AG09319 (cell line): ENCODE measurements around the gene SIRT4.

ENCODE experiments used
- DNase-seq: peaks from one replicate; pipeline ENCODE4 v3.0.0-alpha.2; 2010; ENCODE audit warnings: low read depth; ENCODE audit errors: extremely low read depth
- TF ChIP-seq, protein P1 (sequence below): IDR thresholded peaks from 2 replicates; pipeline ENCODE4 v1.5.1; 2011; ENCODE audit warnings: low read depth, mild to moderate bottlenecking, inconsistent platforms, low read length, moderate library complexity

The SIRT4 gene

DNA sequence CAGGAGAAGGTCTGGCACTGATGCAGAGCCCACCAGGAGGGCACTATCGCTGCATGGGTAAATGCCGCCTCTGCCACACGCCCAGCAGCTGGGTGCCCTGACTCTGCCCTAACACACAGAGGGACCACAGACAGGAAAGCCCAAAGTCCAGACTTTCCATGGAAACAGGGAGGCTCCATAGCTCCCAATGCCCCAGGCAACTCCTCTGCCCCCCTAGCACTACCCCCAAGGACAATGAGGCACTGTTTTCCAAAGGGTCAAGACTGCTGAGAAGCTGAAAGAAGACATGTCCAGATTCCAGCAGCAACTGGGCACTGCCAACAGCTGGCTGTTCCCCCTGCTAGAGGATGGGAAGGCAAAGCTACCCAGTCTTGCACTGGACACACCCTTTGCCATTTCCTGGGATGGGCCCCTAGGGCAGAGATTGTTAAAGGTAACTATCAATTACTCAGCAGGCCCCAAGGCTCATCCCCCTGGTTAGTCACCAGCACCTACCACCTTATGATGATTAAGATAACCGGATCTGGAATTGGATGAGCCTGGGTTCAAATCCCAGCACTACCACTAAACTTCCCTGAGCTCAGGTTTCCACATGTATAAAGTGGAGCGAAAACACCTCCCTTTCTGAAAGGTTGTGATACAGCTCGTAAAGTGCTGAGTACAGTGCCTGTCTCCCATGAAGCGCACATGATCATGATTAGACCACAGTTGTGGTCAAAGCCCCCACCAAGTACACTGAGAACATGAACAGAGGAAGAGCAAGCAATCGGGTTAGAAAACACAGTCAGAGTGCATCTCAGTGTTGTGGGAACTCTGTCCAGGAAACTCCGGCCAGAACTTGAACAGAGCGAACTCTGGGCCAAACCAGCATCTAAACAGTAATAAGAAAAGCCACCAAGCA lies 39.9 kb upstream of the SIRT4 start:
- DNase-seq: no peak
- TF ChIP-seq, protein P1, sequence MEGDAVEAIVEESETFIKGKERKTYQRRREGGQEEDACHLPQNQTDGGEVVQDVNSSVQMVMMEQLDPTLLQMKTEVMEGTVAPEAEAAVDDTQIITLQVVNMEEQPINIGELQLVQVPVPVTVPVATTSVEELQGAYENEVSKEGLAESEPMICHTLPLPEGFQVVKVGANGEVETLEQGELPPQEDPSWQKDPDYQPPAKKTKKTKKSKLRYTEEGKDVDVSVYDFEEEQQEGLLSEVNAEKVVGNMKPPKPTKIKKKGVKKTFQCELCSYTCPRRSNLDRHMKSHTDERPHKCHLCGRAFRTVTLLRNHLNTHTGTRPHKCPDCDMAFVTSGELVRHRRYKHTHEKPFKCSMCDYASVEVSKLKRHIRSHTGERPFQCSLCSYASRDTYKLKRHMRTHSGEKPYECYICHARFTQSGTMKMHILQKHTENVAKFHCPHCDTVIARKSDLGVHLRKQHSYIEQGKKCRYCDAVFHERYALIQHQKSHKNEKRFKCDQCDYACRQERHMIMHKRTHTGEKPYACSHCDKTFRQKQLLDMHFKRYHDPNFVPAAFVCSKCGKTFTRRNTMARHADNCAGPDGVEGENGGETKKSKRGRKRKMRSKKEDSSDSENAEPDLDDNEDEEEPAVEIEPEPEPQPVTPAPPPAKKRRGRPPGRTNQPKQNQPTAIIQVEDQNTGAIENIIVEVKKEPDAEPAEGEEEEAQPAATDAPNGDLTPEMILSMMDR: no peak

DNA sequence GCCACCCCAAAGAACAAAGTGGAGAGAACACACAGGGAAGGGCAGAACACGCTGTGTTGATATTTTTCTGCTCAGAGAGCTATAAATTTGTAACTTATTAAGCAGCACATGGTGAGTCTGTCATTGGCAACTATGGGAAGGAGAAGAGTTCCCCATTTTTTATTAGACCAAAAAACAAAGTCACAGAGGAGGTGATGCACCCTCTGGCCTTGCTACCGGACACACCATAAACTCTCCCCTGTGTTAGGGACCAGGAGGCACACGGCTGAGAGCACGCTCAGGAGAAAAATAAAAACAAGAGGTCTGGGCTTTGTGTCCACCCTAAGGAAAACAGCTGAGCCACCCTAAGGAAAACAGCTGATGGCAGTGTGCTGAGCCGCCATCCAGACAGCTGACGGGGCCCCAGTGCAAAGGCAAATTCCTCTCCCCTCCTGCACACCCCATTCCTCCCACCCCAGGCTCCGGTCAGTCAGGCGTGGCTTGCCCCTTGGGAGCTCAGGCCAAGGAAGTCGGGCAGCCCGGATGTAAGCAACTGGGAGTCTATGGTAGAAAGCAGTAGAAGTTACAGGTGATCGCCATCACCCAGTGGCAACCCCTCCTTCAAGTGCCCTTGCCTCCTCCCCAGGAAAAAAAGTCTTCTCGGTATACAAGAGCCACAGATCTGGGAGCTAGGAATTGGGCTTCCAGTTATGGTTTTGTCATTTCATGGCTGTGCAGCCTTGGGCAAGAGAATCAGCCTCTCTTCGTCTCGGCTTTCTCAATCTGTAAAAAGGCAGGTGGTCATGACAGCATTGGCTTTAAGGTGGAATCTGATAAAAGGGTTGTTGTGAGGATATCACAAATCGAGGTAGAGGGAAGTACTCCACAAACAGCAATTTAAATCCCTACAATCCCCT lies 39.0 kb upstream of the SIRT4 start:
- DNase-seq: no peak
- TF ChIP-seq, protein P1: no peak

DNA sequence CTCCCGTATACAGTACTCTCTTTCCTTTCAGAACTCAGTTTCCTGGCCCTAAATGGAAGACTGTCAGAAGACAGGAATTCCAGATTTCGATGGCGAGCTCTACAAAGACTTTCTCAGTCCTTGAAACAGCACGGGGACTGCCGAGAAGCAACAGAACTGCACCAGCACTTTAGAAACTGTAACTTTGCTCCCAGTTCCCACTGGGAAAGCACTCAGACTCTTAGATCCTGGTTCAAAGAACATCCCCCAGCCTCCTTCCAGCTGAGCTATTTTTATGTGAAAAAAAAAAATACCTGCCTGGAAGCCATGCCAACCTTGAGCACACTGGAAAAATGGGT lies 38.4 kb upstream of the SIRT4 start:
- TF ChIP-seq, protein P1: no peak
- no peak for DNase-seq

DNA sequence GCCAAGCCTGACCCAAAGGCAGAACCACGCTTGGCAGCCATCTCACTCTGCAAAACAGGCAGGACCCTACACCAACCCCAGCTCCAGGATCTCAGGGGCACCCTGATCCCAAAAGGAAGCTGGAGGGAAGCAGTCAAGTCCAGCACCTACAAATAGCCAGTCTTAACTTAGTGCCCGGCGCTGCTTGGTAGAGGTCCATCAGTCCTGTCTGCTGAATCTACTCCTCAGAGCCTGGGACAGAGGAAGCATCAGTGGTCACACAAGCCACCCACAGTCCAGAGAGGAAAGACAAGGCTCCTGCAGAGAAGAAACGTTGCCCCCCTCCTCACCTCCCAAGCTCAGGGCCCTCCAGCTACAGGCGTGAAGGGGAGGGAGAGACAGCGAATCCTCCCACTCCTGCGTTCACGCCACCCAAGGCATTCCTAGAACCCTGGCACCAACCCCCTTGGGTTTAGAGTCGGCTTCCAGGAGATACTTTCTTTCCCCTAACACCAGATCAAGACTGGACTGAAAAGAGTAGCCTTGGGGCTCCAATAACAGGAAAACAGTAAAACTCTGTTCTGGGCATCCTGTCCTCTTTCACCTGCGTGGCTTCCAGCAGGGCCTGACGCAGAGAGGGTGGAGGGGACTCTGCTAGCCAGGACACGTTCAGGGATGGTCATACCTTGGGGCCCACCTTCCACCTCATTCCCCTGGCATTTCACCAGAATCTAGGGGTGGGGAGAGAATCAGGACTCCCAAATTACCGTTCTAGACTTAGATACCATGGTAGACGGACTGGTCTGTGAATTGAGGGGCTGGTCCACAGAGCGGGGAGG lies 37.8 kb upstream of the SIRT4 start:
- TF ChIP-seq, protein P1: no peak
- DNase-seq: no peak

DNA sequence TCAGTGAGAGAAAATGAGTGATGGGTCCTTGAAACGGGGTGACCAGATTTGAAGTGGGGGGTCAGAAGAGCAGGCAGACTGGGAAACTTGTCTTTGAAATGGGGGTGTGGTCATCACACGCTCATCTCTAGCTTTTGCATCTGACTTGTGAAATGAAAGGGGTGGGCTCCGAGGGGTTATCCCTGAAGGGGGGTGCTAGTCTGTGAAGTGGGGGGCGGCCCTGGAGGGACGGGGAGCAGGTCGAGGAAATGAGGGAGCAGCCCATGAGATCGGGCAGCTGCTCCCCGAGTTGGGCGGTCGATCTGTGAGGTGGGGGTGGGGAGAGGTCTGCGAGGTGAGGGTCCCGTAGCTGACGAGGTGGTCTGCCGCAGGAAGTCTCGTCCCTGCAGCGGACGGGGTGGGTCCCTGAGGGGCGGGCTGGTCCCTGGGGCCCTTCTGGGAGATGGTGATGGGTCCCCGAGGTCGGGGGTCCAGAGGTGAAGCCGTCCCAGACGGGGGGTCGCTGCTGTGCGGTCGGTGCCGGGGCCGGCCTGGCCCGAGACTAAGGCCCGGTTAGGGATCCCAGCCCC lies 37.1 kb upstream of the SIRT4 start:
- DNase-seq: no peak
- TF ChIP-seq, protein P1: no peak

DNA sequence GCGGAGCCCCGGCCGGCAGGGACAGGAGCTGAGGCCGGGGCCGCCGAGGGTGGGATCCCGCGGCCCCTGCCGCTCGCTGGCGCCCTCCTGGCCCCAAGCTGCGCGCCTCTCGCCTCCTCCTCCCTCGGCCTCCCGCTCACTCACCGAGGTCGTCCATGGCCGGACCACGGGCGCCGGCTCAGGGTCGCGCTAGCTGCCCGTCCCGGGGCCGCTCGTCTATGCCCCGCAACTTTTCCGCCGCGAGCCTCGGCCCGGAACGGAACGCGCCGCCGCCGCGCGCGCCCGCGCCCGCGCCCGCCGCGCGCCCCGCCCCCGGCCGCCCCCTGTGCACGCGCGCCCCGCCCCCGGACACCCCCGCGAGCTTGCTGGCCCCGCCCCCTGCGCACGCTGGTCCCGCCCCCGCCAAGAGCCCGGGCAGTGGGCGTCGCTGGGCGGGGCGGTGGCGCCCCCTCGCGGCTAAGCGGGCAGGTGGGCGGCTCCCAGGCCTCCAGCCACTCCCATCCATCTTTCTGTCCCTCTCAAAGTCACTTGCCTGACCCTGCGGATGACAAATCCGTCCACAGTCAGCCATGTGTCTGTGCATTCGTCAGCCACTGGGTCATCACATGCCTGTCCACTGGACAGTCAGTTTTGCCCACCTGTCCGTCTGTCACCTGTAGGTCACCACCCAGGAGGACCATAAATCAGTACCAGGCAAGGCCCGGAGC lies 36.5 kb upstream of the SIRT4 start, which contains the start of gene PXN:
PXN (minus strand) TSS at position 258 of the 707 bp plus-strand sequence; CDS start at position 157, 101 bp downstream.
- TF ChIP-seq, protein P1: peak; percentile 60

More for the DNA sequence above, 36.5 kb upstream of the SIRT4 start, which contains the start of gene PXN:
- DNase-seq: peak; percentile 64
